Measurements from ENCODE around the gene MTR.

The MTR gene

DNA sequence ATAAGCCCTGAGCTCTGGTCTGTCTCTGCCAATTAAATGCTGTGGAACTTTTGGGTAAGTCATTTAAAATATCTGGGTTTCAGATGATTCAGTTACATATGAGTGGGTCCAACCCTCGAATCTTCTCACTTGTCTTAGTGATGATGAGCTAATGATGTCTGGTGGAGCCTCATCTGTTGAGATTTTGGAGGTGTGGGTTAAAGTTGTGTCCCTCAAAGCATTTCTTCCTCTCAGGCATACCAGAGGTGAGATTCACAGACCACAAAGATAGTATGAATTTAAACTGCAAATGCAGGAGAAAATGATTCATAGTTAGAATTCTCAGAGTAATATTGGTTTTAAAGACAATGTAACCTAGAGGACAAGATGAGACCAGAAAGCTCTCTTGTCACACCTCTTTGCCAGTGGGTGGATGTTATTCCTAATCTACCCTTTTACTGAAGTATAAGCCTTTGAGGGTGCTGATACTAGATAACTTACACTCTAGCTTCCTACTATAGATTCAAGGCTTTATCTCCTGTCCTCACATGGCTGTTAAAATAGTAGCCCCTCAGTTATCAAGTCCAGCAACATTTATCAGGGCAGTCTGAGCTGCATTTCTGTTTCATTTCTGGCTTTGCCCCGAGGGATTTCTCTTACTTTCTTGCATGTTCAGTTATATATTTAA lies 118.4 kb downstream of the MTR start:
- no peak for DNase-seq

DNA sequence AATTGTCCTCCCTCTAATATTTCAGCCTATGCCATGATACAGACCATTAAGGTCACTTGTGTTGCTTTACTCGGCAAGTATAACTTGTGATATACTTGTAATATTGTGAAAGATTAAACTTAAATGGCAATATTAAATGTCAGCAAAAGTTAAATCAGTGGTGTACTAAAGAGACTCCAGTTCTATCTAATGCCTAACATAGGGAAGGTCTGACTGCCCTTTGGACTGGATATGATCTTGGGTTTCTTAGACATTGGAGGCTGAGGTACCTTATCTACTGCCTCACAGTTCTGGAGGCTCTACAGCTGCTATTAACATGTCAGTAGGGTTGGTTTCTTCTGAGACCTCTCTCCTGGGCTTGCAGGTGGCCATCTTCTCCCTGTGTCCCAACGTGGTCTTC lies 119.3 kb downstream of the MTR start:
- no peak for DNase-seq

DNA sequence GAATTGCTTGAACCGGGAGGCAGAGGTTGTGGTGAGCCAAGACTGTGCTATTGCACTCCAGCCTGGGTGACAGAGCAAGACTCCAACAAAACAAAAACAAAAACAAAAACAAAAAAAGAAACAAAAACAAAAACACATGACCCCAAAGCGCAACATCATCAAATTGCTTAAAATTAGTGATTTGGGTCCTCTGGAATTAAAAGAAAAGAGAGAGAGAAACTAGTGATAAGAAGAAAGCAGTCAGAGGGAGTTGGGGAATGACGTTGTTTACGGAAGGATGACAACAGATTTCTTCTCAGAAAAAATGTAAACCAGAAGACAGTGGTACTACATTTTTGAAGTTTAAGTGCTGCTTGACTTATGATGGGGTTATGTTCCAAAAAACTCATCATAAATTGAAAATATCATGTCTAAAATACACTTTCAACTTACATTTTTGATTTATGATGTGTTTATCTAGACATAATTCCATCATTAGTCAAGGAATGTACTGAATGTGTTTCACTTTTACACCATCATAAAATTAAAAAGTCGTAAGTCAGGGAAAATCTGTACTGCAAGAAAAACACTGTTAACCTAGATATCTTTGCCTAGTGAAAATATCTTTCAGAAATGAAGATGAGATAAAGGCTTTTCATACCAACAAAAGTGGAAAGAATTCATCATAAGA lies 121.2 kb downstream of the MTR start:
- DNase-seq: no peak

DNA sequence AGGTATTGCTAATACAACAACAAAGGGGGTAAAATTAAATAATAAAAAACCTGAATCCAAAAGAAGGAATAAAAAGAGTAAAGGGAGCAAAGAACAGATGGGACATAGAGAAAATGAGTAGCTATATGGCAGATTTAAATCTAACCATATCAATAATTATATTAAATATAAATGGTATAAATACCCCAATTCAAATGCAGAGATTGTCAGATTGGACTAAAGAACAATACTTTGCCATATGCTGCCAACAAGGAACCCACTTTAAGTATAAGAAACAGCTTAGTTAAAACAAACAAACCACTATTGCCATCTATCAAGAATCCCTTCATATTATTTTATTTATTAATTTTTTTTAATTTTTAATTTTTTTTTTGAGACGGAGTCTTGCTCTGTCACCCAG lies 122.4 kb downstream of the MTR start:
- DNase-seq: no peak

DNA sequence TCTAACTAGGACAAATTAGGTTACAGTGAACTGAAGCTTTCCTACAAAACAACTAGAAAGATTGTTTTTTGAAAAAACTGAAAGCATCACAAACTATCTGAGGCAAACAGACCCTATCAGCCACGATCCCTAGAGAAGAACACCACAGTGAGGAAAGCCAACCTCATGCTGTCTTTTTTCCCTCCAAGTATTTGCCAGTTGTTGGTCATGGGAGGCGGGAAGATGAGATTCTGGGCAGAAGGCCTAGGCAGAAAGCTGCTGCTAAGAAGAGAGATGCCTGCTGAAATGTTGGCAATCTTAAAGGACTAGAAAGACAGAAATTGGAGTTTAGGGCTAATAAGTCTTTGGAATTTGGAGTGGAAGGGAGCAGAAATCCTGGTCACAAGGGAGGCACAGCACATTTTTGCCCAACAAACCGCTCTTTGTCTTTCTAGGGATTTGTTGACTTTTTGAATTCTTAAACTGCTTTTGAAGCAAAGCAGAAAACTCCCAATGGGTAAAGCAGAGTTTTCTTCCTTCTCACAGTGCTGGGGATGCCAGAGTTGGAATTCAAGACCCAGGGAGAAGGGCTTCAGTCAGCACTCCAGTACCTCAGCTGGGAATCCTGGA lies 125.3 kb downstream of the MTR start:
- DNase-seq: no peak

DNA sequence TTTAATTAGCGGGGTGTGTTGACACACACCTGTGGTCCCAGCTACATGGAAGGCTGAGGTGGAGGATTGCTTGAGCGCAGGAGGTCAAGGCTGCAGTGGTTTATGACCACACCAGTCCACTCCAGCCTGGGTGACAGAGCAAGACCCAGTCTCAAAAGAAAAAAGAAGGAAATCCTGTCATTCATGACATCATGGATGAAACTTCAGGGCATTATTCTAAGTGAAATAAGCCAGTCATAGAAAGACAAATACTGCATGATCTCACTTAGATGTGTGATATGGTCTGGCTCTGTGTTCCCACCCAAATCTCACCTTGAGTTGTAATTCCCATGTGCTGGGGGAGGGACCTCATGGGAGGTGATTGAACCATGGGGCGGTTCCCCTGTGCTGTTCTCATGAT lies 126.5 kb downstream of the MTR start:
- no peak for DNase-seq

DNA sequence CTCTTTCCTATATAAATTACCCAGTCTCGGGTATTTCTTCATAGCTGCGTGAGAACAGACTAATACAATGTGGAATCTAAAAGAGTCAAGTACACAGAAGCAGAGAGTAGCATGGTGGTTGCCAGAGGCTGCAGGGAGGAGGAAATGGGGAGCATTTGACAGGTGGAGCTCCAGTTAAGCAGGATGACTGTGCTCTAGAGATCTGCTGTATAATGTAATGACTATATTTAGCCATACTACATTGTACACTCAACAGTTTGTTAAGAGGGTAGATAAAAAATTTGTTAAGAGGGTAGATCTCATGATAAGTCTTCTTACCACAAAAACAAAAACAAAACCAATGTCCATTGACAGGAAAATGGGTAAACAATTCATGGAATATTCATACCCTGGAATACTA lies 127.1 kb downstream of the MTR start:
- DNase-seq: no peak

DNA sequence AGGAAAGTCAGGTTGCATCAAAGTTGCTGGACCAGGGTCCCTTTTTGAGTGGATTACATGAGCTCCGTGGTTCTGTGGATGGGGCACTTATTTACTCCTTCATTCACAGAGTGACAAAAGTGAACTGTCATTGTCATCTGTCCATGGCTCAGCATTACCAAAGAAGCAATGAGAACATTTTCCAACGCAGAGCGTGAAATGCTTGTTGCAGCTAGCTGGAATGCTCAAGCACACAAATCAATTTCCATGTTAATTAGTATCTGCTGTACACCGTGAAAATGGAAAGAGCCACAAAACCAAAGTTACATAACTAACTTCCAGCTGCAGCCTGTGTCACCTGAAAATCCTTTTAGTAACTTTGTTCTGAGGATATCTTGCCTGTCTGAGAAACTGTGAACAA lies 130.3 kb downstream of the MTR start:
- no peak for DNase-seq

DNA sequence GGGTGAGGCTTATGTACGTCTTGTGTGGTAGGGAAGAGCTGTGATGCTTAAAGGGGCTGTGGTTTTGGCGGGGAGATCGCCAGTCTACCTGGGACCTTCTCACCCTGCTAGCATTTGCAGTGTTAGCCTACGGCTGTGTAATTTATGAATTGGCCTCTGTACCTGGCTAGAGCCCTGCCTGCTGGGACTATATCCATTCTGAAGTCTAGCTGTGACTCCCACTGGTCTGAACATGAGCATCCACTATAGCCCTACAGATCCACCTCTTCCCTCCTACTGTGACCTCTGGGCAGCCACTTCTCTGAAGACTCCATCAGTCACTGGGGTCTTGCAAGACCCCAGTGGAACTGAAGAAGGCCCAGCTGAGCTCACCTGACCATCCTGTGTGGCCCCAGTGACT lies 135.4 kb downstream of the MTR start:
- DNase-seq: no peak

DNA sequence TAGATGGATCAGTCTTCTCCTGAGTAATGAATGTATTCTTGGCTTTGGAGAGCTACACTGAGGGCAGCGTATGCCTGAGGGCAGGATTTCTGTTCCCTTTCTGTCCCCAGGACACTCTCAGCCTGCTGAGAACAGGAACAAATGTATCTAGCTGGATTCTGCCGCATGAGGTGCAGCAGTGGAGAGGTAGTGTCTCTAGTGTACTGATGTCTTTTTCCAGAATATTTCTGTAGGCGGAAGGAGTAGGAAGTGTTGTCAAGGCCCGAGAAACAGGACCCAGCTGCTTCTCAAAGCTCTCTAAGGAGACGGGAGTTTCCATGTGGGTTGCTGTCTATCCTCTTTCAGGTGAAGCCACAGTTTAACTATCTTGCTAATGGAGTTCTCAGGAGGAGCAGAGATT lies 143.7 kb downstream of the MTR start:
- no peak for DNase-seq

DNA sequence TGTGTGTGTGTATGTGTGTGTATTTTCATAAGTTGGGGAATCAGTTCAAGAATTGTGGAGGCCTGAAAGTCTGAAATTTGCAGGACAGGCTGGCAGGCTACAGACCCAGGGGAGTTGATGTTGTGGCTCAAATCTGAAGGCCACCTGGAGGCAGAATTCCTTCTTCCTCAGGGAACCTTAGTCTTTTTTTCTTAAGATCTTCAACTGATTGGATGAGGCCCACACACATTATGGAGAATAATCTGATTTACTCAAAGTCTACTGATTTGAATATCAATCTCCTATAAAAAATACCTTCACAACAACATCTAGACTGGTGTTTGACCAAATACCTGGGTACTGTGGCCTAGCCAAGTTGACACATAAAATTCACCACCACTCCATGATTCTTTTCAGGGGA lies 147.3 kb downstream of the MTR start:
- no peak for DNase-seq

DNA sequence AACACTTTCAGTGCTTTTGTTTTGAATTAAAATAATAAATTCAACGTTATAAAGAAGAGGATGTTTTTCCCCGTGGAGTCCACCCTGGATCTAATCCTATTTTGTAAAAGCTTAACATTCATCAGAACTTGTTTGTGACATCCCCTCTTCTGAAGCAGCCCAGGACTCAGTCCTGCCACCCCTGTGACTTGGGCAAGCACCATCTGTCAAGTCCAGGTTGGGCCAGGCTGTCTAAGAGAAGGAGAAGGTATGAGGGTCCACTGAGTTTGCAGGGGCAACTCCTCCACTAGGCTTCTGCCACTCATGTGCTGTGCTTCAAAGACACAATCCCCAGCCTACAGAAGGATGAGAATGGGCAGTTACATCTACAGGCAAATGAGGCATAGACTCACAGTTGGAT lies 149.5 kb downstream of the MTR start:
- DNase-seq: no peak

DNA sequence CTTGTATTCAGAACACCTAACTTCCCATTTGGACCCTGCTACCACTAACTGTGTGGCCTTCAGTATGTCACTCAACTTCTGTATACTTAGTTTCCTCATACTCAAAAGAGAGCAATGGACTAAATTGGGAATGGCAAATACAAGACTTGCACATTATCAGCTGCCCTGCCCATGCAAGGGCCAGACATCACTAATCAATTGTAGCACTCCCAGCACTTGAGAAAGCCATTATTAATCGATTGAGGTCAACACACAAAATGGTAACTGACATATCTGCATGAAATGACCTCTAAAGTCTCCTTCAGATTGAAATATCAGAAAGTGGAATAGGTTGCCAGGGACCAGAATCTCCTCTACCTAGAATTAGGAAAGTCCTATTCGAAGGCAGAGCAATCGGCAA lies 149.9 kb downstream of the MTR start:
- no peak for DNase-seq

DNA sequence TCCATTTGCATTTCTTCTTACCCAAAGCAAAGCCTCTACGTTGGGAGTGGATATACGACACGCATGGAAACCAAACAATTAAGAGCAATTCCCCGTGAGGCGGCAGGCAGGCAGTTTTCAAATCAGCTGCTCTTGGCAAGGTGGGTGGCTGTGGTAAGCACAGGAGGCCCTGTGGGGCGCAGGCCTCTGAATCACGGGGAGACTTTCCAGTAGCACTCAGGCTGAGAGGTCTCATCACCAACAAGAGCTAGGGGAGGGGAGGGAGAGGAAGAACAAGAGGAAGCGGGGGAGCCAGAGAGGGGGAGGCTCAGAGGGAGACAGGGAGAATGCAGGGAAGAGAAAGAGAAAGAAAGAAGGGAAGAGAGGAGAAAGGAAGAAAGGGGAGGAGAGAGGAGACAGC lies 152.7 kb downstream of the MTR start:
- DNase-seq: no peak

DNA sequence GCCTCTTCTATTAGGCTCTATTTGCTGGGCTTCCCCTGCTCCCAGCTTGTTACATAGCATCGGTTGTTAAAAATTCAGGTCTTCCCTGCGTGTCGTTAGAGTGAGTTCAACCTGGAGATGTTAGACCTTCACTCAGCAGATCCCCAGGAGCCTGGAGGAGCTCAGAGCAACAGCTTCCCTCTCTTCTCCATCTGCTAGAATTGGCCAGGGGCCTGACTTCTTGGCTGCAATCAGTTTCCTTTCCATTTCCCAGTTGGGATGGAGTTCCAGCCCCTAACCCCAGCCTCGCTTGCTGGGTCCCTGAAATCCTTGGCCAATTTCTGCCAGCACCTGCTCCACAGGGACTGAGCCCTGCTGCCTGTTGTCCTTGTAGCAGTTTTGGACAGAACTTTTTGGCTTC lies 153.3 kb downstream of the MTR start:
- DNase-seq: no peak

DNA sequence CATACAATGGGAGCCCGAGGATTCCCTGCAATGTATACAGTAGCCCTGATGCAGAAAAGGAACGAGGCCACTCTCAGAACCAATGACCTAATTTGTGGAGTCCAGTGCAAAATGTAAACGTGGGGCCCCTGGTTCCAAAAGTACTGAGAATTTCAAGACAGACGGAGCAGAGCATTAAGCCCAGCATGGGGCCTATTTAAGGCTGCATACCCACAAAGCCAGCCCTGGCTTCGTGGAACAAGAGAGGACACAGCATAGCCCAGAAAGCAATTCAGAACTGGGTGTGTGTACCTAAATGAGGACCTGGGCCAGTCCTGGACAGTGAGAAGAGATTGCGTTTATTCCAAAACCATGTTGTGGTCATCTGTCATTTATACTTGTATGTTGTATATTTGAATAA lies 153.9 kb downstream of the MTR start:
- no peak for DNase-seq

DNA sequence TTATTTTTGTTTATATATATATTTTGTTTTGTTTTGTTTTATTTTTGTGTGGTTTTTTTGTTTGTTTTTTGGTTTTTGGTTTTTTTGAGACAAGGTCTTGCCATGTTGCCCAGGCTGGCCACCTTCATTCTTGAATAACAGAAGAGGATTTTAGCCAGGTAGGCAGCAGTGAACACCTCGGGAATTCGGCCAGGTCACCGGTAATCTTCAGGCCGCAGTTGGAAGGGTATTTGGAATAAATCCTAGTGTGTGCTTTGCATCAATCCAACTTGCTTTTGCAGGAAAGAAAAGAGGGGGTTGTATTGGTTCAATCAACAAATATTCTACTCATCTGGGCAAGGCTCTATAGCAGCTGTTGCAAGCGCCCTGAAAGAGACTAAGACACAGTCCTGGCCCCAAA lies 155.3 kb downstream of the MTR start:
- no peak for DNase-seq

DNA sequence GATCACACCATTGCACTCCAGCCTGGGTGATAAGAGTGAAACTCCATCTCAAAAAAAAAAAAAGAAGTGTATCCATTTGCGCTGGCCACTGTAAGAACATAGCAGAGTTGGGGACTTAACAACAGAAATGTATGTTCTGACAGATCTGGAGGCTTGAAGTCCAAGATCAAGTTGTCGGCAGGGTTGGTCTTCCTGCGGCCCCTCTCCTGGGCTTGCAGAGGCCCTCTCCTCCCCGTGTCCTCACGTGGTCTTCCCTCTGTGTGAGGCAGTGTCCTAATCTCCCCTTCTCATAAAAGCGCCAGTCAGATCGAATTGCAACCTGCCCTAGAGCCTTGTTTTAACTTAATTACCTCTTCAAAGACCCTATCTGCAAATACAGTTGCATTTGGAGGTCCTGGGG lies 156.6 kb downstream of the MTR start:
- DNase-seq: no peak

DNA sequence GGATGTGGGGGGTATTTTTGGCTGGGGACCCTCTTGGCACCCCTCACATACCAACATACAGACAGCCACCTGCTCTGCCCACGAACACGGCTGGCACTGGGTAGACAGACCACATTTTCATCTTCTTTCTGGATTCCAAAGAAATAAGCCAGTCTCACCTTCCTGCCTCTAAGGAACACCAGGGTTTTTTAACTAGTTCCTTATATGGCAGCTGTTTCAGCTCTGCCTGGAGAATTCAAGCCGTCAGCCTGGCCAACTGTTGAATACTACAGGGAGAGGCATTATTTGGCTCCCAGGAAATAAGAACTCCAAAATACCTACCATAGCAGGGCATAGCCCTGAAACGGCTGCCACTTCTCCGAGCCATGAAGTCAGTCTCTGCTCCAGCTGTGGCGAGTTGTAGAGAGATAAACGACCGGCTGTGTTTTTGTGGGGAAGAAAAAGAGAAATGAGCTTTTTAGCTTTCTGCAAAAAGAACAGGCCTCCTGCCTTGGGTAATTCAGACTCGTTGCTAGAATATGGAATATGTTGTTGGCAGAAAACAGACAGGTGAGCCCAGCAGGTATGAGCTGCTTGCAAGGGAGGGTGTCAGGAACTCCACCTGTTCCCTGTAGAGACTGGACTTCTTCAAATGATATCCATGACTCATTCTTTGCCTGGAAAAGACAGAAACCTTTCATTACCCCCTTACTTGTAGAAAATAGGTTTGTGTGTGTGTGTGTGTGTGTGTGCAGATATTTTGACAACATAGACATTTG lies 157.3 kb downstream of the MTR start:
- no peak for DNase-seq

DNA sequence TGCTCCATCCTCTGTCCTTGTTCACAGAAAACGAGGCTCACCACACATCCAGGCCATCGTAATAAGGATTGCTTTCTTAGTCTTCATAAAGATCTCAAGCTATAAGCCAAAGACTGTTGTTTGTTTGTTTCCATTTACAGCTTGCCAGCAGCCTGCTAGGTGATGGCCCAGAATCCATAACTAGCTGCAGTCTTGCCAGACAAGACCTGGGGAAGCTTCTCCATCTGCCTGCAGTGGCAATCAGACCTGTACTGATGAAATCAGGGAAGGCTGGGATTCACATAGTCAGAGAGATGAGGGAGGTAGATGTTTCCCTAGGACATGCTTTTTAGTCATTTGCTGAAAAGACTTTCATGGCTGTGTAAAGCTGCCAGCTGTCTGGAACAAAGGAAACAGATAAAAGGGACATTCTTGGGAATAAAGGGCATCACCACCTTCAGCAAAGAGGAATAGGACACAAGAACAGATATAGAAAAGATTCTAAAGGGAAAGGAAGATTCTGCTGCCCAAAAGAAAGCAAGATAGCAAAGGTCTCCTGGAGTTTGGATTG lies 158.1 kb downstream of the MTR start:
- DNase-seq: no peak
